ENCODE results near the gene SART1. TPM values are rescaled to one million over a fixed set of nuclear protein-coding genes. Genes with fewer than 3 reads are reported as not detected.

SART1 gene
- total RNA-seq, 4 donors from 2014 or later = 21.1 to 56.6 (median 26.1) TPM

- Histone ChIP-seq H3K9me3 (no peaks in the 10 kb centered on the region), H3K36me3 (peaks cover 9% of the 10 kb centered on the region), H3K27me3 (no peaks in the 10 kb centered on the region), H3K27ac (no peak overlapping the region), H3K4me1 (peaks cover 2% of the 10 kb centered on the region), H3K4me3 (no peak overlapping the region)
- DNase-seq (ENCODE audit: low spot score in 2 of 2) = no peak
- TF ChIP-seq POLR2AphosphoS5 (IDR thresholded peaks at IDR 0.05) = no peak
- 56% methylated on average over 9 of the region's 9 CpGs for WGBS
Measured at GRCh38 chr11:65927904-65928397, 33.6 kb upstream of the SART1 start.

DNA sequence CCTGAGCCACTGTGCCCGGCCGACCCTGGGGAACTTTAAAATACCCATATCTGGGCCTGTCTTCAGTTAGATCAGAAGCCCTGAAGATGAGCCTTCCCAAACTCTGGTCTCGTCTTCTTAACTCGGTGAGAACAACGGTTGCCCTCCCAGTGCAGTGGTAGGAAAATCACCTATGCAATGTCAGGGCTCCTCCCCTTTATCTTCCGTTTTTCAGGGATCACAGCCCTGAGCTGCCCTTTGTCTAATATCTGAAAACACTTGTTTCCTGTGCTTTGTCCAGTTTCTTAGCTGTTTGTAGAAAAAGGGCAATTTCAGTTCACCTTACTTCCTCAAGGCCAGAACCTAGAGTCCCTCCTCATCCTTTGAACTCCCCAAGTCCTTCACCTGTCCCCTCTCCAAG lies 32.9 kb upstream of the SART1 start:
- no peak for DNase-seq (ENCODE audit: low spot score in 2 of 2)
- H3K4me3 ChIP-seq = no peak overlapping the region
- TF ChIP-seq CTCF (IDR thresholded peaks at IDR 0.05) (no peak), POLR2A (IDR thresholded peaks at IDR 0.05) (no peak)
- H3K27ac ChIP-seq = no peak overlapping the region
- no peaks in the 10 kb centered on the region for H3K4me1 ChIP-seq
- WGBS = 76% methylated on average over 6 of the region's 6 CpGs
- H3K9me3 ChIP-seq = no peaks in the 10 kb centered on the region
- no peaks in the 10 kb centered on the region for H3K27me3 ChIP-seq
- peaks cover 6% of the 10 kb centered on the region for H3K36me3 ChIP-seq

DNA sequence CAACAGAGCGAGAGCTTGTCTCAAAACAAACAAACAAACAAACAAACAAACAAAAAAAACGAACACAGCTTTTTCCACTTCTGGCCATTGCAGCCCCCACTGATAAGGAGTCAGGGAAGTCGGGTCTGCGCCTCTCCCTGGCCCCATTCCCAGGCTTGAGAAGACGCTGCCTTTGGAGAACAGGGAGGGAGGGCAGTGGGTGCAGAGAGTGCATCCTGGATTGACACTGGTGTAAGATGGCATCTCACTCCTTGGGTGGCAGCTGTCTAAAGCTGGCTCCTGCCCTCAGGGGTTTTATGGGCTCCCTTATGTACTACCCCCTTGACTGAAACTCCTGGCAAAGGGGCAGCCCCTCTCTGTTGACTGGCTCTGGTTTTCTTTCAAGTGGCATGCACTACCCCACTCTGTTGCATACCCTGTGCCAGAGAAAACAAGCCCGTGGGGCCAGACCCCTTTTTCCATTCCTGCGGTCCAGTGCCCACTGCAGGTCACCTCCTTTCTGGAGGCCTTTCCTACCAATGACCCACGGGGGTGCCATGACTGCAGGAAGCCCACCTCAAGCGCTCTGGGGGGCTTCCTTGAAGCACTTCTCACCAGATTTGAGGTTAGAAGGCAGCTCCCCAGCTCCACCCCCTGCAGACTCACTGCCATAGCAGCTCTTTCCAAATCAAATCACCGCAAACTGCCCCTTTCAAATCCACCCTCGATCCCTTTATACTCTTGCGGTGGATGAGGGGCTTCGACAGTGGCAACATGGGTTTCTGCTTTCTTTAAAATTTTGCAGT lies 29.6 kb upstream of the SART1 start:
- TF ChIP-seq POLR2AphosphoS5 (IDR thresholded peaks at IDR 0.05) (no peak), POLR2A (IDR thresholded peaks at IDR 0.05) (no peak), CTCF (IDR thresholded peaks at IDR 0.05) (no peak), EP300 (IDR thresholded peaks at IDR 0.05) (no peak)
- Histone ChIP-seq H3K4me1 (no peaks in the 10 kb centered on the region), H3K36me3 (no peaks in the 10 kb centered on the region), H3K27me3 (no peaks in the 10 kb centered on the region), H3K27ac (no peak overlapping the region), H3K9me3 (no peaks in the 10 kb centered on the region), H3K4me3 (no peak overlapping the region)
- DNase-seq (ENCODE audit: low spot score in 2 of 2) = no peak
- WGBS = 67% methylated on average over 13 of the region's 13 CpGs

DNA sequence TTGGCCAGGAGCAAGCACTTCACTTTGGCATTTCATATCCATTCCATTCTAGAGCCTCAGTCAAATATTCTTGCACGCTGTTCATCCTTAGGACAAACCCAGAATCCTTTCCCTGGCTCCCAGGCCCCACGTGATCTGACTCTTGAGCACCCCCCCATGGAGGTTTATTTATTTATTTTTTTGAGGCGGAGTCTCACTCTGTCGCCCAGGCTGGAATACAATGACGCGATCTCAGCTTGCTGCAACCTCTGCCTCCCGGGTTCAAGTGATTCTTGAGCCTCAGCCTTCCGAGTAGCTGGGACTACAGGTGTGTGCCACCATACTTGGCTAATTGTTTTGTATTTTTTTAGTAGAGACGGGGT lies 29.0 kb upstream of the SART1 start:
- no peaks in the 10 kb centered on the region for H3K4me1 ChIP-seq
- TF ChIP-seq POLR2A (IDR thresholded peaks at IDR 0.05) = no peak
- TF ChIP-seq POLR2AphosphoS5 (IDR thresholded peaks at IDR 0.05) = no peak
- no peak for TF ChIP-seq EP300 (IDR thresholded peaks at IDR 0.05)
- TF ChIP-seq CTCF (IDR thresholded peaks at IDR 0.05) = no peak
- H3K27me3 ChIP-seq = no peaks in the 10 kb centered on the region
- H3K9me3 ChIP-seq = no peaks in the 10 kb centered on the region
- DNase-seq (ENCODE audit: low spot score in 2 of 2) = no peak
- WGBS = 41% methylated on average over 9 of the region's 9 CpGs
- H3K4me3 ChIP-seq = no peak overlapping the region
- no peak overlapping the region for H3K27ac ChIP-seq
- no peaks in the 10 kb centered on the region for H3K36me3 ChIP-seq

GRCh38 chr11:65934014-65934413 lies 27.5 kb upstream of the SART1 start:
- Histone ChIP-seq H3K27ac (no peak overlapping the region), H3K36me3 (no peaks in the 10 kb centered on the region), H3K27me3 (no peaks in the 10 kb centered on the region), H3K9me3 (no peaks in the 10 kb centered on the region), H3K4me1 (no peaks in the 10 kb centered on the region), H3K4me3 (no peak overlapping the region)
- WGBS = 76% methylated on average over 4 of the region's 4 CpGs
- DNase-seq (ENCODE audit: low spot score in 2 of 2) = no peak
- TF ChIP-seq EP300 (IDR thresholded peaks at IDR 0.05) (no peak), POLR2A (IDR thresholded peaks at IDR 0.05) (no peak), POLR2AphosphoS5 (IDR thresholded peaks at IDR 0.05) (no peak), CTCF (IDR thresholded peaks at IDR 0.05) (no peak)

Measured in suprapubic skin (tissue), 4 donors.